Neural cell (in vitro differentiated cells): Measurements from ENCODE around the gene GAS7. TPM values are rescaled to one million over a fixed set of nuclear protein-coding genes. Genes with fewer than 3 reads are reported as not detected.
A peak's percentile ranks its signal among the peaks of the same experiment; 100 is the strongest.

Source experiments
- H2AFZ ChIP-seq: fragments of 200-600, 300-800 bp; sonication (generic), shearing (Covaris generic); 2 replicates; pipeline ENCODE4 v1.6.0; 2014; ENCODE audit warnings: low read depth, mild to moderate bottlenecking, antibody characterized with exemption, low read length, moderate library complexity
- H3F3A ChIP-seq: fragments of 200-600 bp; shearing (Covaris generic); 2 replicates; pipeline ENCODE4 v1.6.1; 2016; ENCODE audit warnings: mild to moderate bottlenecking, moderate library complexity, mixed read lengths, antibody characterized with exemption, low read length; ENCODE audit not compliant: insufficient read depth, poor library complexity, severe bottlenecking
- H3K27ac ChIP-seq: fragments of 200-600, 300-800 bp; sonication (generic), shearing (Covaris generic); 2 replicates; pipeline ENCODE4 v1.5.1; 2014; ENCODE audit warnings: mild to moderate bottlenecking, low read length, moderate library complexity
- H3K27me3 ChIP-seq: fragments of 300-800, 200-600 bp; sonication (generic), shearing (Covaris generic); 2 replicates; pipeline ENCODE4 v1.6.0; 2014; ENCODE audit warnings: mild to moderate bottlenecking, low read depth, low read length, moderate library complexity; ENCODE audit not compliant: insufficient read depth
- H3K36me3 ChIP-seq: fragments of 300-800, 200-600 bp; sonication (generic), shearing (Covaris generic); 2 replicates; pipeline ENCODE4 v1.5.1; 2014; ENCODE audit warnings: mild to moderate bottlenecking, antibody characterized with exemption, low read length, moderate library complexity; ENCODE audit not compliant: insufficient read depth
- H3K4me2 ChIP-seq: fragments of 300-800, 200-600 bp; sonication (generic), shearing (Covaris generic); 2 replicates; pipeline ENCODE4 v1.6.0; 2014; ENCODE audit warnings: mild to moderate bottlenecking, low read length
- H3K4me3 ChIP-seq: fragments of 300-800, 200-600 bp; sonication (generic), shearing (Covaris generic); 2 replicates; pipeline ENCODE4 v1.5.1; 2014; ENCODE audit warnings: mild to moderate bottlenecking, low read length, moderate library complexity
- H3K79me2 ChIP-seq: fragments of 200-600 bp; shearing (Covaris generic); replicated peaks from 2 replicates; pipeline ENCODE4 v1.6.0; 2014; ENCODE audit warnings: mild to moderate bottlenecking, low read length, moderate library complexity; ENCODE audit not compliant: insufficient read depth
- H3K9ac ChIP-seq: fragments of 300-800, 200-600 bp; sonication (generic), shearing (Covaris generic); 2 replicates; pipeline ENCODE4 v1.6.1; 2016; ENCODE audit warnings: mild to moderate bottlenecking, low read length, mixed read lengths
- H3K9me2 ChIP-seq: fragments of 200-600 bp; shearing (Covaris generic); 2 replicates; pipeline ENCODE4 v1.6.1; 2016; ENCODE audit warnings: mild to moderate bottlenecking, low read length, mixed read lengths; ENCODE audit not compliant: insufficient read depth
- H3K9me3 ChIP-seq: fragments of 200-600, 300-800 bp; sonication (generic), shearing (Covaris generic); 2 replicates; pipeline ENCODE4 v1.6.1; 2016; ENCODE audit warnings: mild to moderate bottlenecking, mixed run types, low read length, moderate library complexity, mixed read lengths
- H4K20me1 ChIP-seq: fragments of 200-600 bp; shearing (Covaris generic); 2 replicates; pipeline ENCODE4 v1.6.1; 2016; ENCODE audit warnings: mild to moderate bottlenecking, mixed run types; ENCODE audit not compliant: insufficient read depth
- EP300 ChIP-seq: fragments of 450-650 bp; conservative IDR thresholded peaks from 2 replicates; pipeline ENCODE4 v1.6.1; 2014; ENCODE audit warnings: antibody characterized with exemption, mild to moderate bottlenecking, moderate library complexity; ENCODE audit not compliant: poor library complexity, severe bottlenecking
- EZH2 ChIP-seq: fragments of 200-600, 300-800 bp; shearing (Covaris generic), sonication (generic); IDR thresholded peaks from 2 replicates; pipeline ENCODE4 v1.6.1; 2014; ENCODE audit warnings: antibody characterized with exemption, low read length, borderline replicate concordance, mild to moderate bottlenecking; ENCODE audit not compliant: insufficient read depth, poor library complexity, severe bottlenecking
- MXI1 ChIP-seq: fragments of 450-650 bp; conservative IDR thresholded peaks from 2 replicates; pipeline ENCODE4 v1.6.1; 2014; ENCODE audit warnings: antibody characterized with exemption, mild to moderate bottlenecking; ENCODE audit not compliant: poor library complexity, severe bottlenecking
- POLR2AphosphoS5 ChIP-seq: IDR thresholded peaks from 2 replicates; pipeline ENCODE4 v1.6.1; 2012
- RAD21 ChIP-seq: fragments of 450-650 bp; conservative IDR thresholded peaks from 2 replicates; pipeline ENCODE4 v1.6.1; 2014; ENCODE audit warnings: antibody characterized with exemption, mild to moderate bottlenecking, moderate library complexity
- SMC3 ChIP-seq: fragments of 450-650 bp; conservative IDR thresholded peaks from 2 replicates; pipeline ENCODE4 v1.6.1; 2014; ENCODE audit warnings: antibody characterized with exemption, mild to moderate bottlenecking, moderate library complexity; ENCODE audit not compliant: poor library complexity
- TAF1 ChIP-seq: IDR thresholded peaks from 2 replicates; pipeline ENCODE4 v1.6.1; 2012; ENCODE audit warnings: low read depth
- polyA plus RNA-seq: library from polyadenylated mRNA; depleted of rRNA; stranded (reverse); fragments of >200 nt; gene quantifications from 2 replicates; pipeline ENCODE4 v1.2.3, GENCODE V29; 2014
- TF ChIP-seq, protein P1 (sequence below): IDR thresholded peaks from 2 replicates; pipeline ENCODE4 v1.6.1; 2012; ENCODE audit warnings: borderline replicate concordance
- TF ChIP-seq, protein P2 (sequence below): fragments of 450-650 bp; IDR thresholded peaks from 2 replicates; pipeline ENCODE4 v1.5.1; 2014; ENCODE audit warnings: antibody characterized with exemption, mild to moderate bottlenecking, moderate library complexity; ENCODE audit not compliant: poor library complexity, severe bottlenecking

GAS7 gene
- polyA plus RNA-seq, 1 donor from 2014 or later = 23.6 TPM

DNA sequence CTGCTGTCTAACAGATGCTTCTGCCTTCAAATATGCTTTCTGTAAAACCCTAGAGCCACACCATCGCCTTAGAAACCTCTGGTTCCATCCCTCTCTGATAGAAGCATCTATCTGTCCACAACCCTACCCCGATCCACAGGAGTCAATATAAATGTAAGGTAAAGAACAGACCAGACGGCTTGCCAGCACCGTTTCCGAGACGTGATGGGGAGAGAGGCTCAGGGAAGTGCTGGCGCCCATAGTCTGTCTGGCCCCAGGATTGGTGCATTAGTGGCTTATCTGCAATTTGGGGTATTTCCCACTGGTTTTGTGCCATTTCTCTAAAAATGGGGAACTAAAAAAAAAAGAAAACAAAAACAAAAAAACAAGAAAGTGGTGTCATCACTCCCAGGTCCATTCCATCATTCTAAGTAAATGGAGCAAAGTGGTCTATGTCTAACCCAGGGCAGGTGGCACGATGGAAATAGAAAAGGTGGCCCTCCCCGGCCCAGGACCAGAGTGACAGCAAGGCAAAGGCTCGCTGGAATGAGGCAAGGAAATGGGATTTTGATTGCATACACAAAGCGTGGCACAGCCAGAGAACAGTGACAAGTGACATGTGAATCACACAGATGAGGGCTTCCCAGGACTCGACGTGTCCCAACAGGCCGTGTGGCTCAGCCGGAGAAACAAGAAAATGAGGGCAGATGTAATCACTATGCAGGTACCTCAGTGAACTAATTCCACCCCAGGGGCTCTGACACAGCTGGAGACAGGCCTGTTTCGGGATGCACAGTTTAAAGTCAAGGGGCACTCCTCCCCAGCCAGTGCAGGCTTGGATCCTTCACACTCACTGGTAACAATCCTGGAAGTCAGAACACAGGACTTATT, 125.6 kb downstream of the GAS7 start:
- Histone ChIP-seq H3K79me2 (no peaks in the 10 kb centered on the region), H3K27me3 (no peaks in the 10 kb centered on the region), H3K4me2 (no peak overlapping the region), H3K9me3 (peaks cover 5% of the 10 kb centered on the region), H3K4me3 (peak overlapping the region; percentile 49), H3F3A (no peaks in the 10 kb centered on the region), H3K27ac (peak overlapping the region; percentile 66), H3K36me3 (no peaks in the 10 kb centered on the region), H3K9ac (peak overlapping the region; percentile 45), H2AFZ (no peak overlapping the region), H4K20me1 (no peaks in the 10 kb centered on the region), H3K9me2 (no peaks in the 10 kb centered on the region)
- TF ChIP-seq POLR2AphosphoS5 (peak; percentile 64), RAD21 (no peak), EP300 (peak; percentile 62), MXI1 (no peak)
- TF ChIP-seq, protein P1, sequence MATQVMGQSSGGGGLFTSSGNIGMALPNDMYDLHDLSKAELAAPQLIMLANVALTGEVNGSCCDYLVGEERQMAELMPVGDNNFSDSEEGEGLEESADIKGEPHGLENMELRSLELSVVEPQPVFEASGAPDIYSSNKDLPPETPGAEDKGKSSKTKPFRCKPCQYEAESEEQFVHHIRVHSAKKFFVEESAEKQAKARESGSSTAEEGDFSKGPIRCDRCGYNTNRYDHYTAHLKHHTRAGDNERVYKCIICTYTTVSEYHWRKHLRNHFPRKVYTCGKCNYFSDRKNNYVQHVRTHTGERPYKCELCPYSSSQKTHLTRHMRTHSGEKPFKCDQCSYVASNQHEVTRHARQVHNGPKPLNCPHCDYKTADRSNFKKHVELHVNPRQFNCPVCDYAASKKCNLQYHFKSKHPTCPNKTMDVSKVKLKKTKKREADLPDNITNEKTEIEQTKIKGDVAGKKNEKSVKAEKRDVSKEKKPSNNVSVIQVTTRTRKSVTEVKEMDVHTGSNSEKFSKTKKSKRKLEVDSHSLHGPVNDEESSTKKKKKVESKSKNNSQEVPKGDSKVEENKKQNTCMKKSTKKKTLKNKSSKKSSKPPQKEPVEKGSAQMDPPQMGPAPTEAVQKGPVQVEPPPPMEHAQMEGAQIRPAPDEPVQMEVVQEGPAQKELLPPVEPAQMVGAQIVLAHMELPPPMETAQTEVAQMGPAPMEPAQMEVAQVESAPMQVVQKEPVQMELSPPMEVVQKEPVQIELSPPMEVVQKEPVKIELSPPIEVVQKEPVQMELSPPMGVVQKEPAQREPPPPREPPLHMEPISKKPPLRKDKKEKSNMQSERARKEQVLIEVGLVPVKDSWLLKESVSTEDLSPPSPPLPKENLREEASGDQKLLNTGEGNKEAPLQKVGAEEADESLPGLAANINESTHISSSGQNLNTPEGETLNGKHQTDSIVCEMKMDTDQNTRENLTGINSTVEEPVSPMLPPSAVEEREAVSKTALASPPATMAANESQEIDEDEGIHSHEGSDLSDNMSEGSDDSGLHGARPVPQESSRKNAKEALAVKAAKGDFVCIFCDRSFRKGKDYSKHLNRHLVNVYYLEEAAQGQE = peak; percentile 38

DNA sequence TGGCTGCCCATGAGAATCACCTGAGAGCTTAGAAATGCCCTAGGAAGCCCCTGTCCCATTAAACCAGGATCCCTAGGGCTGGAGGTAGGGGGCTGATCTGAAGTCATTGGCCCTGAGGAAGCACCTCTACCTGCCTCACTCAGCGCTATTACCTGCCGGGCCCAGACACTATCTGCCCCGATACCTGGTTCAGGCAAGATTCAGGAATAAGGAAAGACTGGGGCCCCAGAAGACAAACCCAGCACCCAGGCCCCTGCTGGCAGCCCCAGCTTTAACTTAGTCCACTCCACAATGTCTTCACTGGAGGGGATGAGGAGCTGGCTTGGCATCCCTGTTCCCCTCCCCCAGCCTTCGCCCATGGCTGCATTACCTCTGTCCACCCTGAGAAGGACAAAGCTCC, 126.3 kb downstream of the GAS7 start:
- Histone ChIP-seq H3K27ac (peak overlapping the region; percentile 66), H3K4me2 (no peak overlapping the region), H3K9me3 (no peaks in the 10 kb centered on the region), H3K79me2 (no peaks in the 10 kb centered on the region), H3K9ac (no peak overlapping the region), H4K20me1 (no peaks in the 10 kb centered on the region), H3K36me3 (no peaks in the 10 kb centered on the region), H3K4me3 (no peak overlapping the region), H3K27me3 (no peaks in the 10 kb centered on the region), H2AFZ (no peak overlapping the region), H3F3A (no peaks in the 10 kb centered on the region), H3K9me2 (no peaks in the 10 kb centered on the region)
- TF ChIP-seq TAF1 (no peak), EP300 (no peak), SMC3 (no peak), MXI1 (no peak), EZH2 (no peak), POLR2AphosphoS5 (no peak), RAD21 (no peak)
- TF ChIP-seq, protein P1 = no peak
- TF ChIP-seq, protein P2, sequence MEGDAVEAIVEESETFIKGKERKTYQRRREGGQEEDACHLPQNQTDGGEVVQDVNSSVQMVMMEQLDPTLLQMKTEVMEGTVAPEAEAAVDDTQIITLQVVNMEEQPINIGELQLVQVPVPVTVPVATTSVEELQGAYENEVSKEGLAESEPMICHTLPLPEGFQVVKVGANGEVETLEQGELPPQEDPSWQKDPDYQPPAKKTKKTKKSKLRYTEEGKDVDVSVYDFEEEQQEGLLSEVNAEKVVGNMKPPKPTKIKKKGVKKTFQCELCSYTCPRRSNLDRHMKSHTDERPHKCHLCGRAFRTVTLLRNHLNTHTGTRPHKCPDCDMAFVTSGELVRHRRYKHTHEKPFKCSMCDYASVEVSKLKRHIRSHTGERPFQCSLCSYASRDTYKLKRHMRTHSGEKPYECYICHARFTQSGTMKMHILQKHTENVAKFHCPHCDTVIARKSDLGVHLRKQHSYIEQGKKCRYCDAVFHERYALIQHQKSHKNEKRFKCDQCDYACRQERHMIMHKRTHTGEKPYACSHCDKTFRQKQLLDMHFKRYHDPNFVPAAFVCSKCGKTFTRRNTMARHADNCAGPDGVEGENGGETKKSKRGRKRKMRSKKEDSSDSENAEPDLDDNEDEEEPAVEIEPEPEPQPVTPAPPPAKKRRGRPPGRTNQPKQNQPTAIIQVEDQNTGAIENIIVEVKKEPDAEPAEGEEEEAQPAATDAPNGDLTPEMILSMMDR = no peak
